ENCODE measurements around the gene SYCN.

The SYCN gene, protein sequence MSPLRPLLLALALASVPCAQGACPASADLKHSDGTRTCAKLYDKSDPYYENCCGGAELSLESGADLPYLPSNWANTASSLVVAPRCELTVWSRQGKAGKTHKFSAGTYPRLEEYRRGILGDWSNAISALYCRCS

DNA sequence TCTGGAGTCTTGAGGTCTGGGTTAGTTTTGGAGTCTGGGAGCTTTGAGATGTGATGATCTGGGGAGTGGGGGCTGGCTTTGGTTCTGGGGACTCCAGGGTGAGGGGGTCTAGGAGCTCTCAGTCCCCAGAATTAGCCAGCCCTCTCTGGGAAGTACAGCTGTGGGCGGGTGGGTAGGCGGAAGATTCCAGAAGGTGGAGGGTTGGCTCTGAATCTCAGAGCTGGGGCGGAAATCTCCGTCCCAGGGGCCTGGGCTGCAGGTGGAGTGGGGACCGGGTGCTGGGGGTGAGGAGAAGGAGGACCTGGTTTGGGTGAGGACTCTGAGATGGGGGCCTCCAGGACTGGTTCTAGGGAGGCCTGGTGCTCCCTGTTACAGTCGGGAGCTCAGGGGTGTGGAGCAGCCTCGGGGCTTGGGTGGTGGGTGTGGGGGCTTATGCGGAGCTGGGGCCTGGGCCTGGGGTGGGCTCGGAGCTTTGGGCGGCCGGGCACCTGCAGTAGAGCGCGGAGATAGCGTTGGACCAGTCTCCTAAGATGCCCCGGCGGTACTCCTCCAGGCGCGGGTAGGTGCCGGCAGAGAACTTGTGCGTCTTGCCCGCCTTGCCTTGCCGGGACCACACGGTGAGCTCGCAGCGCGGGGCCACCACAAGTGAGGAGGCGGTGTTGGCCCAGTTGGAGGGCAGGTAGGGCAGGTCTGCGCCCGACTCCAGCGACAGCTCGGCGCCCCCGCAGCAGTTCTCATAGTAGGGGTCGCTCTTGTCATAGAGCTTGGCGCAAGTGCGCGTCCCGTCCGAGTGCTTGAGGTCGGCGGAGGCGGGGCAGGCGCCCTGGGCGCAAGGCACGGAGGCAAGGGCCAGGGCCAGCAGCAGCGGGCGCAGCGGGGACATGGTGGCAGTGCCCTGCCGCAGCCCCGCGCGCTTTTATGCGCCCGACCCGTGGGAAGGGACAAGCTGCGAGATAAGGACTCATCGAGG is at the start of gene SYCN:
SYCN (minus strand) TSS at position 892 of the 970 bp plus-strand sequence; CDS start at position 883, 9 bp downstream.
- H3K4me3 ChIP-seq (ENCODE audit: low read depth, low read length): no peak within 1 kb of the TSS
- TF ChIP-seq, protein P1, sequence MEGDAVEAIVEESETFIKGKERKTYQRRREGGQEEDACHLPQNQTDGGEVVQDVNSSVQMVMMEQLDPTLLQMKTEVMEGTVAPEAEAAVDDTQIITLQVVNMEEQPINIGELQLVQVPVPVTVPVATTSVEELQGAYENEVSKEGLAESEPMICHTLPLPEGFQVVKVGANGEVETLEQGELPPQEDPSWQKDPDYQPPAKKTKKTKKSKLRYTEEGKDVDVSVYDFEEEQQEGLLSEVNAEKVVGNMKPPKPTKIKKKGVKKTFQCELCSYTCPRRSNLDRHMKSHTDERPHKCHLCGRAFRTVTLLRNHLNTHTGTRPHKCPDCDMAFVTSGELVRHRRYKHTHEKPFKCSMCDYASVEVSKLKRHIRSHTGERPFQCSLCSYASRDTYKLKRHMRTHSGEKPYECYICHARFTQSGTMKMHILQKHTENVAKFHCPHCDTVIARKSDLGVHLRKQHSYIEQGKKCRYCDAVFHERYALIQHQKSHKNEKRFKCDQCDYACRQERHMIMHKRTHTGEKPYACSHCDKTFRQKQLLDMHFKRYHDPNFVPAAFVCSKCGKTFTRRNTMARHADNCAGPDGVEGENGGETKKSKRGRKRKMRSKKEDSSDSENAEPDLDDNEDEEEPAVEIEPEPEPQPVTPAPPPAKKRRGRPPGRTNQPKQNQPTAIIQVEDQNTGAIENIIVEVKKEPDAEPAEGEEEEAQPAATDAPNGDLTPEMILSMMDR (IDR thresholded peaks at IDR 0.05; ENCODE audit: borderline replicate concordance, insufficient read depth, low read depth, low read length): no peak

DNA sequence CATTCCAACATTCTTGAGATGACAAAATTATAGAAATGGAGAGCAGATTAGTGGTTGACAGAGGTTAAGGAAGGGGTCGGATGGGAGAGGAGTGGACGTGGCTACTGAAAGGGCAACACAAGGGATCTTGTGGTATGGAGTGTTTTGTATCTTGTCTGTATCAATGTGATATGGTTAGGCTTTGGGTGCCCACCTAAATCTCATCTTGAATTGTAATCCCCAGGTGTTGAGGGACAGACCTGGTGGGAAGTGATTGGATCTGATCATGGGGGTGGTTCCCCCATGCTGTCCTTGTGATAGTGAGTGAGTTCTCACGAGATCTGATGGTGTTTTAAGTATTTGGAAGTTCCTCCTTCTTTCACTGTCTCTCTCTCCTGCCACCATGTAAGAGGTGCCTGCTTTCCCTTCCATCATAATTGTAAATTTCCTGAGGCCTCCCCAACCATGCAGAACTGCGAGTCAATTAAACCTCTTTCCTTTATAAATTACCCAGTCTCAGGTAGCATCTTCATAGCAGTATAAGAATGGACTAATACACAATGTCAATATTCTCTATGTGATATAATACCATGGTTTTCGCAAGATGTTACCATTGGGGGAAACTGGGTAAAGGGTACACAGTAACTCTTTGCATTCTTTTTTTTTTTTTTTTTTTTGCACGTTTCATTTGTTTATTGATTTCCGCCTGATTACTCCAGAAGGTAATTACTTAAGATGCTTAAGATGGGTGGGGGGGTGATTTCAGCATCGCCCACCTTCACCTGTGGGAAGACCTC is 49.5 kb upstream of the SYCN start:
- TF ChIP-seq, protein P1 (IDR thresholded peaks at IDR 0.05; ENCODE audit: borderline replicate concordance, insufficient read depth, low read depth, low read length): no peak
- no peak overlapping the region for H3K4me3 ChIP-seq (ENCODE audit: low read depth, low read length)

DNA sequence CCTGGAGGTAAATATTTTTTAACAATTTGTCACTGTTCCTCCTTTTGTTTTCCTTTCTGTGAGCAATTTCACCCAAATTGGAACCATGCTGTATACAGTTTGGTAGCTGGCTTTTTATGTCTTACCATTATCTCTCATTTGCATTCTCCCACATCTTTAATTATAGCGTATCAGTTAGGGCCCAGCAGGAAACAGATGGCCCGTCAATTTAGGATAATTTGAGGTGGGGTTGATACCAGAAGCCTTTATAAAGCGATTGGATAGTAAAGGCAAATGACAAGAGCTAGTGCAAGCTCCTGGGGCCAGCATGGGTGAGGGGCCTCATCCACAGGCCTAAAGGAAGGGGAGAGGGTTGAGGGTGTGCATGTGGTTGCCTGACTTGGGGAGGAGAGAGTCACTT is 48.4 kb upstream of the SYCN start:
- H3K4me3 ChIP-seq (ENCODE audit: low read depth, low read length): no peak overlapping the region
- TF ChIP-seq, protein P1 (IDR thresholded peaks at IDR 0.05; ENCODE audit: borderline replicate concordance, insufficient read depth, low read depth, low read length): no peak

DNA sequence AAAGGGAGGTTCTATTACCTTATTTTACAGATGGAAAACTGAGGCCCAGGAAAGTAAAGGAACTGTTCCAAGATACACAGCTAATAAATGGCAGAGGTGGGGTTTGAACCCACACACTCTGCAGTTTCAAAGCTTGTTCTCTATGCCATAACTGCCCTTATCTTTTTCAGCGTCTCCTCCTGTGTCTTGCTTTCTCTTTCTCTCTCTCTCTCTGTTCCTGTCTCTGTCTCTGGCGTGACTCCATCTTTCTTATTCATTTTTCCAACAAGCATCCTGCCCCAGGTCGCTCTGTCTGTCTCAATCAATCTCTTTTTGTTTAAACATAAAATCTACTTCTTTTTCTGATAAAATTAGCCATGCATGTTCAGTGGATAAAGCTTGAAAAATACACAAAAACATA is 47.8 kb upstream of the SYCN start:
- no peak overlapping the region for H3K4me3 ChIP-seq (ENCODE audit: low read depth, low read length)
- TF ChIP-seq, protein P1 (IDR thresholded peaks at IDR 0.05; ENCODE audit: borderline replicate concordance, insufficient read depth, low read depth, low read length): no peak

DNA sequence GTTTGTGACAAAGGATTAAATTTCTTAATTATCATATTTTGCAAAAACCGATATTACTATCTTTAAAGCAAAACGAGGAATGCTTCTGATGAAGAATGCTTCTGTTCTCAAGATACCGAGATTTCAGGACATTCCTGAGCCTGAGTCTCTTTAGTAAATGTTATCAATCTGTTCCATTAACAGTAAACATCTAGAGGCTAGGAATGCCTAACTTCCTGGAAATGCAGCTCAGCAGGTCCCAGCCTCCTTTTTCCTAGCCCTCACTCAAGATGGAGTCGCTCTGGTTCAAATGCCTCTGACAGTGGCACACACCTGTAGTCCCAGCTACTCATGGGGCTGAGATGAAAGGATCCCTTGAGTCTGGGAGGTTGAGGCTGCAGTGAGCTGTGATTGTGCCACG is 47.0 kb upstream of the SYCN start:
- TF ChIP-seq, protein P1 (IDR thresholded peaks at IDR 0.05; ENCODE audit: borderline replicate concordance, insufficient read depth, low read depth, low read length): no peak
- no peak overlapping the region for H3K4me3 ChIP-seq (ENCODE audit: low read depth, low read length)

DNA sequence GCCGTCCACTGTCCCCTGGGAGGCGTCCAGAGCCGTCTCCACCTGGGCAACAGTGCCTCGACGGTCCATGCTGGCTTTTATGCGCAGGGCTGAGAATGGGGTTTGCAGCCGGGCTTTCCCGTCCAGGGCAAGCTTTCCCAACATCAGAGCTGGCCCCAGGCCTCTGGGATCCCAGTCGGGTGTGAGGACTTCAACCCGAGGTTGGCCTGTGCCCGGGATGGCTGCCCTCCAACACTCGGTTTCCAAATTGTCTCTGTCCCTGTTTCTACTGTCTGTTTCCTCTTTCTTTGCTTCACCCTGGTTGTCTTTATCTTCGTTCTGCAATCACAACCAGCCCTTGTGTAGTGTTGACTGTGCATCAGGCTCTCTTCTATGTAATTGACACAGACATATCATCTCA is 44.7 kb upstream of the SYCN start, which contains the start of gene IFNL4:
IFNL4 (minus strand) TSS at position 51 of the 400 bp plus-strand sequence.
- no peak within 1 kb of the TSS for H3K4me3 ChIP-seq (ENCODE audit: low read depth, low read length)
- TF ChIP-seq, protein P1 (IDR thresholded peaks at IDR 0.05; ENCODE audit: borderline replicate concordance, insufficient read depth, low read depth, low read length): no peak

All from GM12875 (cell line).